Calu3 (cell line): ENCODE measurements around the gene MRPS26. TPM values are rescaled to one million over a fixed set of nuclear protein-coding genes. Genes with fewer than 3 reads are reported as not detected.

Experiments
- BruUV-seq: library from RNA; stranded (reverse); fragments of 400-500 nt; replicated peaks from 2 replicates; lab custom pipeline; 2021; lab: Mats Ljungman, UMichigan
- CTCF ChIA-PET: fragments of 300-600 bp; sonication (Branson Sonifier 250); formaldehyde crosslinking; loops from one replicate; lab custom pipeline; 2022; ENCODE audit warnings: antibody characterized with exemption; lab: Charles Lee
- DNase-seq: peaks from one replicate; pipeline ENCODE4 v3.0.0; 2022
- H3K27ac Mint-ChIP-seq: one replicate; pipeline ENCODE4 v1.8.0; 2022; ENCODE audit warnings: mixed read lengths; ENCODE audit not compliant: unreplicated experiment
- H3K27me3 Mint-ChIP-seq: one replicate; pipeline ENCODE4 v1.8.0; 2022; ENCODE audit warnings: mixed read lengths; ENCODE audit not compliant: unreplicated experiment
- H3K36me3 Mint-ChIP-seq: one replicate; pipeline ENCODE4 v1.8.0; 2022; ENCODE audit warnings: mild to moderate bottlenecking, moderate library complexity, mixed read lengths; ENCODE audit not compliant: insufficient read depth, unreplicated experiment
- H3K4me1 Mint-ChIP-seq: one replicate; pipeline ENCODE4 v1.8.0; 2022; ENCODE audit warnings: mild to moderate bottlenecking, low read depth, mixed read lengths; ENCODE audit not compliant: unreplicated experiment
- H3K4me3 Mint-ChIP-seq: one replicate; pipeline ENCODE4 v1.8.0; 2022; ENCODE audit warnings: mild to moderate bottlenecking, low read depth, moderate library complexity, mixed read lengths; ENCODE audit not compliant: unreplicated experiment
- H3K9me3 Mint-ChIP-seq: one replicate; pipeline ENCODE4 v1.8.0; 2022; ENCODE audit warnings: low read depth, mixed read lengths; ENCODE audit not compliant: unreplicated experiment
- CTCF ChIP-seq: fragments of 200-600 bp; IDR thresholded peaks from one replicate; pipeline ENCODE4 v1.8.0; 2022; ENCODE audit warnings: antibody characterized with exemption; ENCODE audit not compliant: unreplicated experiment
- intact Hi-C: fragments of 100-400 bp; cut with micrococcal nuclease; formaldehyde crosslinking; loops from one replicate; pipeline ENCODE4 v1.10.0; 2022; ENCODE audit not compliant: unreplicated experiment
- total RNA-seq: library from RNA; stranded (reverse); gene quantifications from 2 replicates; pipeline ENCODE4 v1.2.3, GENCODE V29; 2022

Gene MRPS26
- total RNA-seq, 1 experiment from 2014 or later = 30.7 TPM

- intact Hi-C loops = no loop called here
Measured at GRCh38 chr20:3085571-3086072, 39.8 kb downstream of the MRPS26 start.

GRCh38 chr20:3088031-3088430, 42.2 kb downstream of the MRPS26 start:
- intact Hi-C loops = no loop called here
- Mint-ChIP-seq H3K27me3 (peaks cover 44% of the 10 kb centered on the region), H3K4me3 (no peak overlapping the region), H3K9me3 (no peaks in the 10 kb centered on the region), H3K36me3 (no peaks in the 10 kb centered on the region), H3K27ac (no peak overlapping the region), H3K4me1 (no peaks in the 10 kb centered on the region)
- CTCF ChIA-PET = no interaction called here
- DNase-seq = no peak
- no peak for TF ChIP-seq CTCF
- no TSS peak for BruUV-seq

More at GRCh38 chr20:3085571-3086072, 39.8 kb downstream of the MRPS26 start:
- TF ChIP-seq CTCF = no peak
- no peak overlapping the region for H3K4me3 Mint-ChIP-seq
- no TSS peak for BruUV-seq
- H3K36me3 Mint-ChIP-seq = no peaks in the 10 kb centered on the region
- H3K4me1 Mint-ChIP-seq = no peaks in the 10 kb centered on the region
- CTCF ChIA-PET = interaction anchor here (0.5 kb wide), 1 partner anchor 907 kb away, joined by 3 read pairs; no protein-coding TSS in a partner anchor
- no peak overlapping the region for H3K27ac Mint-ChIP-seq
- H3K27me3 Mint-ChIP-seq = peaks cover 63% of the 10 kb centered on the region
- no peaks in the 10 kb centered on the region for H3K9me3 Mint-ChIP-seq
- DNase-seq = no peak

- Mint-ChIP-seq H3K9me3 (no peaks in the 10 kb centered on the region), H3K4me3 (no peak overlapping the region), H3K27me3 (peaks cover 22% of the 10 kb centered on the region), H3K4me1 (no peaks in the 10 kb centered on the region), H3K27ac (no peak overlapping the region), H3K36me3 (no peaks in the 10 kb centered on the region)
- TF ChIP-seq CTCF = no peak
- intact Hi-C loops = no loop called here
- CTCF ChIA-PET = interaction anchor here (0.7 kb wide), 1 partner anchor 620 kb away, joined by 6 read pairs; no protein-coding TSS in a partner anchor
- no TSS peak for BruUV-seq
- no peak for DNase-seq
Measured at GRCh38 chr20:3090565-3090964, 44.7 kb downstream of the MRPS26 start.

- intact Hi-C loops = no loop called here
- BruUV-seq = no TSS peak
- H3K9me3 Mint-ChIP-seq = no peaks in the 10 kb centered on the region
- CTCF ChIA-PET = interaction anchor here (0.6 kb wide), 1 partner anchor 64 kb away, joined by 4 read pairs; no protein-coding TSS in a partner anchor
- no peak overlapping the region for H3K4me3 Mint-ChIP-seq
- no peak for DNase-seq
- no peaks in the 10 kb centered on the region for H3K4me1 Mint-ChIP-seq
- H3K36me3 Mint-ChIP-seq = no peaks in the 10 kb centered on the region
- TF ChIP-seq CTCF = no peak
- H3K27me3 Mint-ChIP-seq = peaks cover 22% of the 10 kb centered on the region
- no peak overlapping the region for H3K27ac Mint-ChIP-seq
Measured at GRCh38 chr20:3092611-3093379, 46.9 kb downstream of the MRPS26 start.
